Uterus (tissue), 4 donors: ENCODE results near the gene STAT6. TPM values are rescaled to one million over a fixed set of nuclear protein-coding genes. Genes with fewer than 3 reads are reported as not detected.

Source experiments
- DNase-seq, 2 donors: peaks; one replicate each; pipeline ENCODE4 v3.0.0-alpha.2; 2019 to 2020
- H3K27ac ChIP-seq, 2 donors: fragments of 200-600 bp; sonication (generic); 1 replicate in 1 of 2; 2 replicates in 1 of 2; pipeline ENCODE4 v1.5.1; 2016 to 2018
- H3K27me3 ChIP-seq, 2 donors: fragments of 200-600 bp; sonication (generic); one replicate each; pipeline ENCODE4 v1.5.1; 2018 to 2019; ENCODE audit warnings: control low read depth in 1 of 2
- H3K36me3 ChIP-seq, 2 donors: fragments of 200-600 bp; sonication (generic); one replicate each; pipeline ENCODE4 v1.5.1; 2019; ENCODE audit warnings: control low read depth in 1 of 2
- H3K4me1 ChIP-seq, 2 donors: fragments of 200-600 bp; sonication (generic); one replicate each; pipeline ENCODE4 v1.5.1; 2018 to 2019; ENCODE audit warnings: control low read depth in 1 of 2
- H3K4me3 ChIP-seq, 2 donors: fragments of 200-600 bp; sonication (generic); 1 replicate in 1 of 2; 2 replicates in 1 of 2; pipeline ENCODE4 v1.5.1; 2018 to 2019; ENCODE audit warnings: mild to moderate bottlenecking in 1 of 2
- H3K9me3 ChIP-seq, 2 donors: fragments of 200-600 bp; sonication (generic); one replicate each; pipeline ENCODE4 v1.5.1; 2019; ENCODE audit warnings: control low read depth in 1 of 2
- POLR2A ChIP-seq, 2 donors: fragments of 450-650 bp; IDR thresholded peaks; one replicate each; pipeline ENCODE4 v1.6.1; 2016; ENCODE audit warnings: antibody characterized with exemption in 2 of 2, mild to moderate bottlenecking in 1 of 2, moderate library complexity in 1 of 2
- intact Hi-C: fragments of 100-400 bp; cut with DNase I; formaldehyde crosslinking; loops from one replicate; pipeline ENCODE4 v1.15.1; 2023; ENCODE audit warnings: low total_unique reads
- total RNA-seq, 4 donors: library from RNA; depleted of rRNA in 3 of 4; stranded (reverse); fragments of >200 nt in 3 of 4; gene quantifications; one replicate each; pipeline versions ENCODE4 v1.1.0 to v1.2.4, GENCODE V29; 2014 to 2023
- TF ChIP-seq, protein P1 (sequence below), 4 experiments: fragments of 200-600 bp in 2 of 4; fragments of 450-650 bp in 2 of 4; sonication (generic) in 2 of 4; IDR thresholded peaks; one replicate each; pipeline ENCODE4 v1.5.1; 2016 to 2019; ENCODE audit warnings: antibody characterized with exemption in 4 of 4, mild to moderate bottlenecking in 2 of 4, moderate library complexity in 1 of 4
- donor health status: DM: yes; HTN: yes; CAD: no.

STAT6 gene
- total RNA-seq, 4 donors from 2014 or later, result 62.5 to 242 (median 94.3) TPM

- Histone ChIP-seq H3K36me3 (no peaks in the 10 kb centered on the region), H3K4me1 (peaks cover 0 to 15% of the 10 kb centered on the region in 2 donors), H3K27ac (peak overlapping the region; percentile 99 to 100), H3K9me3 (no peaks in the 10 kb centered on the region), H3K4me3 (peak overlapping the region; percentile 94 to 99), H3K27me3 (no peaks in the 10 kb centered on the region)
- TF ChIP-seq, protein P1, sequence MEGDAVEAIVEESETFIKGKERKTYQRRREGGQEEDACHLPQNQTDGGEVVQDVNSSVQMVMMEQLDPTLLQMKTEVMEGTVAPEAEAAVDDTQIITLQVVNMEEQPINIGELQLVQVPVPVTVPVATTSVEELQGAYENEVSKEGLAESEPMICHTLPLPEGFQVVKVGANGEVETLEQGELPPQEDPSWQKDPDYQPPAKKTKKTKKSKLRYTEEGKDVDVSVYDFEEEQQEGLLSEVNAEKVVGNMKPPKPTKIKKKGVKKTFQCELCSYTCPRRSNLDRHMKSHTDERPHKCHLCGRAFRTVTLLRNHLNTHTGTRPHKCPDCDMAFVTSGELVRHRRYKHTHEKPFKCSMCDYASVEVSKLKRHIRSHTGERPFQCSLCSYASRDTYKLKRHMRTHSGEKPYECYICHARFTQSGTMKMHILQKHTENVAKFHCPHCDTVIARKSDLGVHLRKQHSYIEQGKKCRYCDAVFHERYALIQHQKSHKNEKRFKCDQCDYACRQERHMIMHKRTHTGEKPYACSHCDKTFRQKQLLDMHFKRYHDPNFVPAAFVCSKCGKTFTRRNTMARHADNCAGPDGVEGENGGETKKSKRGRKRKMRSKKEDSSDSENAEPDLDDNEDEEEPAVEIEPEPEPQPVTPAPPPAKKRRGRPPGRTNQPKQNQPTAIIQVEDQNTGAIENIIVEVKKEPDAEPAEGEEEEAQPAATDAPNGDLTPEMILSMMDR (IDR thresholded peaks at IDR 0.05), result no peak
- no peak for TF ChIP-seq POLR2A (IDR thresholded peaks at IDR 0.05)
- peak in 1 of 2 donors; percentile 35 for DNase-seq
- intact Hi-C loops, result loop anchor here (5.0 kb wide), 1 partner anchor 48 kb away; no protein-coding TSS in a partner anchor
These were observed 18.2 kb upstream of the STAT6 start for GRCh38 chr12:57129321-57129842.

- intact Hi-C loops, result loop anchor here (5.0 kb wide), 1 partner anchor 49 kb away; no protein-coding TSS in a partner anchor
- peak in 1 of 2 donors; percentile 48 for DNase-seq
- Histone ChIP-seq H3K4me1 (peaks cover 0 to 15% of the 10 kb centered on the region in 2 donors), H3K9me3 (no peaks in the 10 kb centered on the region), H3K27me3 (no peaks in the 10 kb centered on the region), H3K4me3 (peak overlapping the region; percentile 94 to 99), H3K36me3 (no peaks in the 10 kb centered on the region), H3K27ac (peak overlapping the region; percentile 99 to 100)
- TF ChIP-seq POLR2A (IDR thresholded peaks at IDR 0.05), result no peak
- TF ChIP-seq, protein P1 (IDR thresholded peaks at IDR 0.05), result no peak
These were observed 17.5 kb upstream of the STAT6 start for GRCh38 chr12:57128519-57129247.

DNA sequence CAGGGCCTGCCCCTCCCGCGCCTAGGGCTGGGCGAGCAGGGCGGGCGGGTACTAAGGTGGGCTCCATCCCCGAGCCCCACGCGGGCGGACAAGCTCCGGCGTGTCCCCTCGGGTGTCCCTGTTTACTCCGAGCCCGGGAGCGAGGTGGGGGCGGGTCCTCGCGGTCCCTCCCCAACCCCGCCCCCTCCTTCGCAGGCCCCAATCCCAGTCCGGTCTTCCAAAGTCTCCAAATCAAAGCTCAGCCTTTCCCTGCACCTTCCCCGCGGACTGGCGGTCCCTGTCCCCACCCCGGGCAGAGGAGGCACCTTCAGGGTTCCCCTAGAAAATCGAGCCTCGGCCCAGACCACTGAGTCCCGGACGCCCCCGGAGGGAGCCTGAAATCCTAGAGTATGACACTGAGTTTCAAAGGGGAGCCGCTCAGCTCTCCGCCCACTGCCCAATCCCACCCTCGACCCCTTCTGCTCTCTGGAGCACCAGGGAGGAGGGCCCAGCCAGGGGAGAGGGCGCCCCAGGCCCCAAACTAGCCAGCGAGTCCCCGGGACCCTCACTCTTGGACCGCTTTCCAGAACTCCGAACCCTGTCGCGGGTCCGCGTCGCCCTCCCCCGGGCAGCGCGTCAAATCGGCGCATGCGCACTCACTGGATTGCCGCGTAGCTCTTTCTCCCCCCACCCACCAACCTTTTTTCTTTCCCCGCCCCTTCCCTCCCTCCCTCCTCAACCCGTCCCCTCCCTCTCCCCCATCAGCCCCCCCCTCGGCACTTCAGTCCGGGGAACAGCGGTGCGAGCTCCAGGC, 16.8 kb upstream of the STAT6 start, which contains the start of gene LRP1:
LRP1 (plus strand) TSS at position 758 of the 793 bp plus-strand sequence. CDS start 482 bp downstream, outside the sequence.
- intact Hi-C loops, result loop anchor here (5.0 kb wide), 1 partner anchor 49 kb away; no protein-coding TSS in a partner anchor
- Histone ChIP-seq H3K36me3 (no peaks in the 10 kb centered on the region), H3K9me3 (no peaks in the 10 kb centered on the region), H3K27me3 (no peaks in the 10 kb centered on the region), H3K4me1 (peaks cover 0 to 15% of the 10 kb centered on the region in 2 donors), H3K4me3 (peak within 1 kb of the TSS; percentile 94 to 99), H3K27ac (peak within 1 kb of the TSS; percentile 99 to 100)
- peak; percentile 88 to 90 for DNase-seq
- TF ChIP-seq, protein P1 (IDR thresholded peaks at IDR 0.05), result peak in 1 of 4 experiments; percentile 5
- peak; percentile 89 to 90 for TF ChIP-seq POLR2A (IDR thresholded peaks at IDR 0.05)

DNA sequence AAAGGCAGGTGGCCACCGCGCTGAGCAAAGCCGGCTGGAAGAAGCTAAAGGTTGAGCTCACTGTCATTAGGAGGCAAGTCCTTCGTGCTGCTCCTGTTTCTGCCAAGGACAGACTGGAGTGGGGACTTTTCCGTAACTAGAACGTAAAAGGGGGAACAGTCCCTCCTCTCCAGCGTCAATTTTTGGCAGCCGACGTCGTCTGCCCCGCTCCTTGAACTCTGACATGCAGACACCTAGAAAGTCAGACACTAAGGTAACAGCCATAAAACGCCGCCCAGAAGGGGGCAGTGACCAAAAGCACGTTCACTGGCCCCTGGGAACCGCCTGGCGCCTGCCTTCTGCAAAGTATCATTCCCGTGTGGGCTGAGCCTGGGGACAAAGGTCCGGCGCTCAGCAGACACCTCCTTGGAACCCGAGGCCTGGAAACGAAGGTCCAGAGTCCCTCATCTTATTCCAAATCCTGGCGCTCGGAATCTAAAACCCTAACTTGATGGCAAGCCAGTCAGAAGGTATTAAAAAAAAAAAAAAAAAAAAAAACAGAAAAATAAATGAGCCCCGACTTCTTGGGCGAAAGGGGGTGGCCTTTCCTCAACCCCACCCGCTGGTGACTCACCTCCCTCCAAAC, 16.1 kb upstream of the STAT6 start:
- intact Hi-C loops, result loop anchor here (5.0 kb wide), 1 partner anchor 50 kb away; no protein-coding TSS in a partner anchor
- H3K27ac ChIP-seq, result peak overlapping the region; percentile 99 to 100
- H3K9me3 ChIP-seq, result no peaks in the 10 kb centered on the region
- H3K4me3 ChIP-seq, result peak overlapping the region; percentile 94 to 99
- H3K27me3 ChIP-seq, result no peaks in the 10 kb centered on the region
- TF ChIP-seq POLR2A (IDR thresholded peaks at IDR 0.05), result no peak
- TF ChIP-seq, protein P1 (IDR thresholded peaks at IDR 0.05), result peak; percentile 28 to 52 (median 35)
- peaks cover 0 to 12% of the 10 kb centered on the region in 2 donors for H3K4me1 ChIP-seq
- no peaks in the 10 kb centered on the region for H3K36me3 ChIP-seq
- peak; percentile 72 to 73 for DNase-seq
